Esophagus squamous epithelium (tissue), 4 donors: ENCODE measurements around the gene POLE2.

Experiments used
- POLR2A ChIP-seq, 4 donors: fragments of 450-650 bp; IDR thresholded peaks; one replicate each; pipeline ENCODE4 v1.6.1; 2017; ENCODE audit warnings: antibody characterized with exemption in 4 of 4, mild to moderate bottlenecking in 4 of 4, moderate library complexity in 3 of 4
- TF ChIP-seq, protein P1 (sequence below), 6 experiments: fragments of 450-650 bp in 4 of 6; fragments of 200-600 bp in 2 of 6; sonication (generic) in 2 of 6; IDR thresholded peaks; one replicate each; pipeline ENCODE4 v1.5.1; 2016 to 2019; ENCODE audit warnings: antibody characterized with exemption in 6 of 6, mild to moderate bottlenecking in 4 of 6, moderate library complexity in 4 of 6

- no peak for TF ChIP-seq POLR2A (IDR thresholded peaks at IDR 0.05)
- TF ChIP-seq, protein P1, sequence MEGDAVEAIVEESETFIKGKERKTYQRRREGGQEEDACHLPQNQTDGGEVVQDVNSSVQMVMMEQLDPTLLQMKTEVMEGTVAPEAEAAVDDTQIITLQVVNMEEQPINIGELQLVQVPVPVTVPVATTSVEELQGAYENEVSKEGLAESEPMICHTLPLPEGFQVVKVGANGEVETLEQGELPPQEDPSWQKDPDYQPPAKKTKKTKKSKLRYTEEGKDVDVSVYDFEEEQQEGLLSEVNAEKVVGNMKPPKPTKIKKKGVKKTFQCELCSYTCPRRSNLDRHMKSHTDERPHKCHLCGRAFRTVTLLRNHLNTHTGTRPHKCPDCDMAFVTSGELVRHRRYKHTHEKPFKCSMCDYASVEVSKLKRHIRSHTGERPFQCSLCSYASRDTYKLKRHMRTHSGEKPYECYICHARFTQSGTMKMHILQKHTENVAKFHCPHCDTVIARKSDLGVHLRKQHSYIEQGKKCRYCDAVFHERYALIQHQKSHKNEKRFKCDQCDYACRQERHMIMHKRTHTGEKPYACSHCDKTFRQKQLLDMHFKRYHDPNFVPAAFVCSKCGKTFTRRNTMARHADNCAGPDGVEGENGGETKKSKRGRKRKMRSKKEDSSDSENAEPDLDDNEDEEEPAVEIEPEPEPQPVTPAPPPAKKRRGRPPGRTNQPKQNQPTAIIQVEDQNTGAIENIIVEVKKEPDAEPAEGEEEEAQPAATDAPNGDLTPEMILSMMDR (IDR thresholded peaks at IDR 0.05), result no peak
Observed at GRCh38 chr14:49612251-49612650, 75.8 kb downstream of the POLE2 start.
